H1 (cell line): ENCODE data around the gene ACTR3C. TPM values are rescaled to one million over a fixed set of nuclear protein-coding genes. Genes with fewer than 3 reads are reported as not detected.

Source experiments
- CTCF ChIA-PET: fragments of 300-600 bp; sonication (Branson Sonifier 250); formaldehyde crosslinking; loops from one replicate; lab custom pipeline; 2021; ENCODE audit not compliant: partially characterized antibody; lab: Charles Lee
- POLR2A ChIA-PET: fragments of 300-600 bp; sonication (Branson Sonifier 250); formaldehyde crosslinking; loops from one replicate; lab custom pipeline; 2021; ENCODE audit warnings: inconsistent platforms; ENCODE audit not compliant: partially characterized antibody; lab: Charles Lee
- DNase-seq, 2 experiments: peaks; one replicate each; pipeline versions ENCODE4 v3.0.0 to v3.0.0-alpha.2; 2010 to 2022; ENCODE audit warnings: low spot score in 2 of 2, low read depth in 1 of 2, mixed read lengths in 1 of 2
- FAIRE-seq: peaks from 2 replicates; lab custom pipeline; 2011; peaks lifted over from hg19 to GRCh38; lab: Jason Lieb, UNC
- H2AFZ ChIP-seq: 2 replicates; pipeline ENCODE4 v1.8.1; 2012; ENCODE audit warnings: low read length, inconsistent platforms
- H2AK5ac ChIP-seq: 2 replicates; pipeline ENCODE4 v1.6.1; 2013; ENCODE audit warnings: low read depth, low read length
- H2BK120ac ChIP-seq: replicated peaks from 2 replicates; pipeline ENCODE3; 2013; ENCODE audit warnings: low read depth, low read length, inconsistent platforms
- H2BK12ac ChIP-seq: 2 replicates; pipeline ENCODE4 v1.6.1; 2013; ENCODE audit warnings: low read depth, low read length
- H2BK15ac ChIP-seq: 2 replicates; pipeline ENCODE4 v1.6.1; 2013; ENCODE audit warnings: low read length
- H2BK20ac ChIP-seq: 2 replicates; pipeline ENCODE4 v1.6.1; 2013; ENCODE audit warnings: low read length
- H2BK5ac ChIP-seq: 2 replicates; pipeline ENCODE4 v1.6.1; 2013; ENCODE audit warnings: low read depth, low read length
- H3K14ac ChIP-seq: 2 replicates; pipeline ENCODE4 v1.6.1; 2013; ENCODE audit warnings: inconsistent platforms; ENCODE audit not compliant: insufficient read length
- H3K18ac ChIP-seq: 2 replicates; pipeline ENCODE4 v1.6.1; 2013; ENCODE audit warnings: low read length; ENCODE audit errors: extremely low read depth
- H3K23ac ChIP-seq: 2 replicates; pipeline ENCODE4 v1.6.1; 2013; ENCODE audit warnings: inconsistent platforms; ENCODE audit not compliant: insufficient read length
- H3K23me2 ChIP-seq: 2 replicates; pipeline ENCODE4 v1.6.1; 2013; ENCODE audit warnings: low read depth, low read length
- H3K27ac ChIP-seq: 2 replicates; pipeline ENCODE4 v1.6.1; 2011; ENCODE audit warnings: low read depth, low read length, inconsistent platforms
- H3K27me3 ChIP-seq, 4 experiments: replicated peaks in 1 of 4; 1 replicate in 1 of 4; 2 replicates in 3 of 4; pipeline versions ENCODE4 v1.6.1 to v1.8.1; 2011 to 2013; ENCODE audit warnings: low read length in 3 of 4, mild to moderate bottlenecking in 3 of 4, inconsistent platforms in 2 of 4, mixed read lengths in 2 of 4, moderate library complexity in 1 of 4; ENCODE audit not compliant: control insufficient read depth in 3 of 4, insufficient read depth in 3 of 4; ENCODE audit errors: extremely low read depth in 1 of 4
- H3K36me3 ChIP-seq, 4 experiments: 2 replicates each; pipeline versions ENCODE4 v1.6.1 to v1.8.1; 2011 to 2013; ENCODE audit warnings: mild to moderate bottlenecking in 4 of 4, low read length in 3 of 4, moderate library complexity in 2 of 4, control low read depth in 1 of 4, inconsistent platforms in 1 of 4; ENCODE audit not compliant: insufficient read depth in 4 of 4, control insufficient read depth in 2 of 4
- H3K4ac ChIP-seq: replicated peaks from 2 replicates; pipeline ENCODE3; 2013; ENCODE audit warnings: low read length, low read depth, mixed read lengths, inconsistent platforms; ENCODE audit not compliant: insufficient read length
- H3K4me1 ChIP-seq, 4 experiments: replicated peaks in 1 of 4; 1 replicate in 1 of 4; 2 replicates in 3 of 4; pipeline versions ENCODE4 v1.6.1 to v1.8.1; 2011 to 2013; ENCODE audit warnings: low read length in 3 of 4, inconsistent platforms in 2 of 4, mixed read lengths in 1 of 4; ENCODE audit not compliant: insufficient read depth in 4 of 4, control insufficient read depth in 3 of 4
- H3K4me2 ChIP-seq, 2 experiments: 2 replicates each; pipeline versions ENCODE4 v1.6.1 to v1.8.1; 2011 to 2013; ENCODE audit warnings: low read depth in 2 of 2, low read length in 2 of 2, control low read depth in 1 of 2, inconsistent platforms in 1 of 2, mild to moderate bottlenecking in 1 of 2; ENCODE audit not compliant: insufficient read depth in 1 of 2
- H3K4me3 ChIP-seq, 4 experiments: fragments of 200-600, 300-600 bp in 1 of 4; sonication (generic), shearing (Covaris generic), sonication (Bioruptor Twin) in 1 of 4; 2 replicates each; pipeline versions ENCODE4 v1.5.1 to v1.8.1; 2011 to 2016; ENCODE audit warnings: low read length in 4 of 4, low read depth in 3 of 4, control low read depth in 2 of 4, inconsistent platforms in 2 of 4, mild to moderate bottlenecking in 2 of 4, mixed read lengths in 1 of 4, moderate library complexity in 1 of 4; ENCODE audit not compliant: insufficient read depth in 2 of 4; ENCODE audit errors: extremely low read depth in 1 of 4
- H3K56ac ChIP-seq: replicated peaks from 2 replicates; pipeline ENCODE3; 2013; ENCODE audit warnings: low read depth, mild to moderate bottlenecking, mixed read lengths, low read length, inconsistent platforms; ENCODE audit not compliant: insufficient read length
- H3K79me1 ChIP-seq: 2 replicates; pipeline ENCODE4 v1.6.1; 2013; ENCODE audit warnings: low read depth, low read length, control low read depth
- H3K79me2 ChIP-seq, 2 experiments: 2 replicates each; pipeline versions ENCODE4 v1.6.1 to v1.8.1; 2012 to 2013; ENCODE audit warnings: low read length in 2 of 2, mild to moderate bottlenecking in 2 of 2, inconsistent platforms in 1 of 2; ENCODE audit not compliant: insufficient read depth in 2 of 2, control insufficient read depth in 1 of 2
- H3K9ac ChIP-seq, 4 experiments: replicated peaks in 1 of 4; 1 replicate in 1 of 4; 2 replicates in 3 of 4; pipeline versions ENCODE4 v1.6.1 to v1.8.1; 2011 to 2013; ENCODE audit warnings: low read depth in 3 of 4, low read length in 3 of 4, control low read depth in 2 of 4, mild to moderate bottlenecking in 2 of 4, moderate library complexity in 2 of 4, inconsistent platforms in 1 of 4; ENCODE audit errors: extremely low read depth in 1 of 4
- H3K9me3 ChIP-seq, 2 experiments: 2 replicates each; pipeline versions ENCODE4 v1.6.1 to v1.8.1; 2012 to 2013; ENCODE audit warnings: mild to moderate bottlenecking in 2 of 2, moderate library complexity in 2 of 2, control low read depth in 1 of 2, inconsistent platforms in 1 of 2, low read depth in 1 of 2, low read length in 1 of 2, mixed read lengths in 1 of 2; ENCODE audit not compliant: insufficient read depth in 2 of 2
- H4K20me1 ChIP-seq, 2 experiments: replicated peaks in 1 of 2; 2 replicates each; pipeline versions ENCODE3 to v1.8.1; 2011 to 2013; ENCODE audit warnings: inconsistent platforms in 2 of 2, low read length in 2 of 2, mild to moderate bottlenecking in 1 of 2; ENCODE audit not compliant: insufficient read depth in 2 of 2, control insufficient read depth in 1 of 2
- H4K5ac ChIP-seq: 2 replicates; pipeline ENCODE4 v1.6.1; 2013; ENCODE audit warnings: low read length, low read depth, mixed read lengths, inconsistent platforms; ENCODE audit not compliant: insufficient read length
- H4K8ac ChIP-seq: 2 replicates; pipeline ENCODE4 v1.8.0; 2013; ENCODE audit warnings: mild to moderate bottlenecking, moderate library complexity, low read length, inconsistent platforms; ENCODE audit not compliant: insufficient read depth; ENCODE audit errors: extremely low read depth
- H4K91ac ChIP-seq: replicated peaks from 2 replicates; pipeline ENCODE3; 2013; ENCODE audit warnings: low read length, mixed read lengths, inconsistent platforms; ENCODE audit not compliant: insufficient read length
- CBX5 ChIP-seq: fragments of 300-800, 300-1000 bp; sonication (generic); IDR thresholded peaks from 2 replicates; pipeline ENCODE4 v1.7.1; 2016; ENCODE audit warnings: antibody characterized with exemption, low read length, low read depth
- JUN ChIP-seq: IDR thresholded peaks from 2 replicates; pipeline ENCODE4 v1.6.1; 2011; ENCODE audit warnings: low read depth, mild to moderate bottlenecking, improper control_type of control experiment, low read length
- SAP30 ChIP-seq: fragments of 300-600 bp; sonication (generic); IDR thresholded peaks from 2 replicates; pipeline ENCODE4 v1.7.1; 2012; ENCODE audit warnings: low read length, moderate library complexity, mild to moderate bottlenecking, inconsistent platforms; ENCODE audit not compliant: insufficient read depth, insufficient replicate concordance
- SIX5 ChIP-seq: IDR thresholded peaks from 2 replicates; pipeline ENCODE4 v1.6.1; 2011; ENCODE audit warnings: mild to moderate bottlenecking, low read depth, low read length
- SP1 ChIP-seq: IDR thresholded peaks from 2 replicates; pipeline ENCODE4 v1.6.1; 2011; ENCODE audit warnings: low read depth, low read length
- SP4 ChIP-seq: IDR thresholded peaks from 2 replicates; pipeline ENCODE4 v1.6.1; 2012; ENCODE audit warnings: low read length, inconsistent platforms
- TAF1 ChIP-seq: IDR thresholded peaks from 2 replicates; pipeline ENCODE4 v1.6.1; 2011; ENCODE audit warnings: mild to moderate bottlenecking, low read depth, low read length
- YY1 ChIP-seq: IDR thresholded peaks from 2 replicates; pipeline ENCODE4 v1.6.1; 2011; ENCODE audit warnings: low read depth, mild to moderate bottlenecking, low read length
- WGBS, 2 experiments: shearing (Covaris generic) in 1 of 2; methylation state at CpG; one replicate each; pipeline versions ENCODE4 v1.1.6 to v1.1.7; 2013 to 2015; ENCODE audit warnings: low lambda C conversion rate in 2 of 2, mixed read lengths in 2 of 2, inconsistent platforms in 1 of 2, low coverage in 1 of 2, missing lambda C conversion rate in 1 of 2; ENCODE audit not compliant: insufficient replicate concordance in 2 of 2, insufficient coverage in 1 of 2, insufficient read length in 1 of 2; ENCODE audit errors: extremely low coverage in 1 of 2, missing lambda C conversion rate in 1 of 2; 5-methylcytosine and 5-hydroxymethylcytosine counted together
- polyA plus RNA-seq, 7 experiments: library from polyadenylated mRNA; depleted of rRNA in 3 of 7; stranded (reverse) in 5 of 7; unstranded in 2 of 7; fragments of >200 nt in 5 of 7; fragments of 200-250 nt in 2 of 7; gene quantifications; 1 replicate in 5 of 7; 2 replicates in 1 of 7; 4 replicates in 1 of 7; pipeline versions ENCODE4 v1.2.1 to v1.2.3, GENCODE V29; 2011 to 2013; ENCODE audit warnings: missing spikeins in 2 of 7, mixed read lengths in 2 of 7
- total RNA-seq: library from RNA; stranded (reverse); fragmentation: NEBNext Ultra II Directional; extraction: Animal tissue kit (Norgen Biotek cat#: 25700); gene quantifications from 2 replicates; pipeline ENCODE4 v1.2.1, GENCODE V29; 2021
- TF ChIP-seq, protein P1 (sequence below): IDR thresholded peaks from 2 replicates; pipeline ENCODE4 v1.6.1; 2012; ENCODE audit warnings: inconsistent platforms
- TF ChIP-seq, protein P2 (sequence below): IDR thresholded peaks from 2 replicates; pipeline ENCODE4 v1.6.1; 2011; ENCODE audit warnings: low read depth, mild to moderate bottlenecking, low read length; ENCODE audit not compliant: insufficient read depth

The ACTR3C gene
- total and polyA plus RNA-seq, 2 of the 8 experiments (the other 6 are each of a cell fraction or from before 2014, with no cell fraction given): 1.5 TPM; not detected in 1

DNA sequence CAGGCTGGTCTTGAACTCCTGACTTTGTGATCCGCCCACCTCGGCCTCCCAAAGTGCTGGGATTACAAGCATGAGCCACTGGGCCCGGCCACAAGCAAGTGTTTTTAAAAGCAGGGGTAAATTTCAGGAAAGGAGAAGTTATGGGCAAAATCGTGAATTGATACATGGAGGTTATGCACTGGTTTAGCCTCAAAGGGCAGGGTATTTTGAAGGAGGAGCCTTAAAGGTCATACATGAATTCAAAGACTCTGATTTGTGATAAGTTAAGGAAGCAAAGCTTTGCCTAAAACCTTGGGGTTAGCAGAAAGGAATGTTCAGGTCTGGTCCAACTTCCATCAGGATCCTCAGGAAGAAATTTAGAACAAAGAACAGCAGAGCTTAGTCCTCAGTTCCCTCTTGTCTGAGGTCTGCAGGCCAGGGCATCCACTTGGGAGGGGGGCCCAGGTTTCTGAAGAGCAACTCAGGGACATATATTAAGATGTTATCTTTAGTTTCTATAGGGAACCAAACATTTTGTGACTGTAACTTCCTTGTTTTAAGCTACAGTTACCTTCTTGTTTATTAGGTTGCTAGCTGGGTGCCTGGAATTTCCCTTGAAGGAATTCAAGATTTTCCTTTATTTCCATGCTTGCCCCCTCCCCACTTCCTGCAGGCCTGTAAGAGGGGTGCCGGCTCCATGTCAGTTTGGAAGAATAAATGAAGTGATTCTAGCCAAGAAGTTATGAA lies 42.5 kb upstream of the ACTR3C start:
- Histone ChIP-seq H3K79me2 (peaks cover 7 to 20% of the 10 kb centered on the region in 2 experiments; a peak in 3 of 4 replicates), H3K36me3 (peaks cover 0 to 12% (median 5%) of the 10 kb centered on the region in 4 experiments; a peak in 5 of 8 replicates), H2BK15ac (no peak overlapping the region), H3K79me1 (peaks cover 6% of the 10 kb centered on the region), H2BK5ac (peak overlapping the region; percentile 83; the same call in 1 of the 2 replicates), H3K4me2 (no peak overlapping the region), H4K20me1 (peaks cover 2% of the 10 kb centered on the region in 2 experiments), H4K91ac (no peak overlapping the region), H4K8ac (no peak overlapping the region), H2BK12ac (peak overlapping the region; percentile 90), H2AK5ac (no peak overlapping the region)
- 79% methylated on average over 5 of the region's 5 CpGs; no CpG with 5 or more reads in 1 of the 2 experiments for WGBS, 2 experiments
- TF ChIP-seq CBX5 (no peak), SP4 (no peak), YY1 (no peak), TAF1 (no peak), SP1 (no peak), SAP30 (no peak), JUN (no peak), SIX5 (no peak)
- TF ChIP-seq, protein P1, sequence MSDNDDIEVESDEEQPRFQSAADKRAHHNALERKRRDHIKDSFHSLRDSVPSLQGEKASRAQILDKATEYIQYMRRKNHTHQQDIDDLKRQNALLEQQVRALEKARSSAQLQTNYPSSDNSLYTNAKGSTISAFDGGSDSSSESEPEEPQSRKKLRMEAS: no peak
- TF ChIP-seq, protein P2, sequence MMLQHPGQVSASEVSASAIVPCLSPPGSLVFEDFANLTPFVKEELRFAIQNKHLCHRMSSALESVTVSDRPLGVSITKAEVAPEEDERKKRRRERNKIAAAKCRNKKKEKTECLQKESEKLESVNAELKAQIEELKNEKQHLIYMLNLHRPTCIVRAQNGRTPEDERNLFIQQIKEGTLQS: no peak
- TF ChIP-seq, all 59 proteins: peak for 0
- ChIA-PET POLR2A (interaction anchor here (1.0 to 7.6 kb wide), 11 partner anchors 10 to 47 kb away, joined by 3 to 116 read pairs (median 5); partner anchors contain the start of gene RARRES2), CTCF (interaction anchor here (0.8 to 1.9 kb wide), 11 partner anchors 11 to 80 kb away, joined by 3 to 7 read pairs (median 4); no protein-coding TSS in a partner anchor)
- Histone ChIP-seq H3K23me2 (peaks cover 11% of the 10 kb centered on the region; the same call in 1 of the 2 replicates), H3K9me3 (no peaks in the 10 kb centered on the region), H2BK20ac (0 out of 2 replicates have a peak overlapping the region, but pooled peaks have one; percentile 48), H3K18ac (peak overlapping the region; percentile 86; the same call in 1 of the 2 replicates), H2BK120ac (no peak overlapping the region), H3K9ac (no peak overlapping the region; a peak in 1 of 7 replicates), H4K5ac (no peak overlapping the region), H2AFZ (no peak overlapping the region), H3K27me3 (no peaks in the 10 kb centered on the region), H3K56ac (no peak overlapping the region), H3K27ac (peak overlapping the region; percentile 6; the same call in 1 of the 2 replicates), H3K14ac (no peak overlapping the region), H3K23ac (no peak overlapping the region), H3K4me1 (peaks cover 18 to 35% (median 23%) of the 10 kb centered on the region in 4 experiments), H3K4ac (no peak overlapping the region), H3K4me3 (no peak overlapping the region)
- FAIRE-seq (no peak), DNase-seq (no peak)
